OCI-LY3 (cell line): ENCODE results near the gene RAP1GAP2.

ENCODE experiments used
- H2AFZ ChIP-seq: fragments of 200-600, 300-600 bp; shearing (Covaris generic); 2 replicates; pipeline ENCODE4 v1.6.0; 2014; ENCODE audit warnings: antibody characterized with exemption, low read depth, low read length
- H3K27ac ChIP-seq: fragments of 200-600, 300-600 bp; sonication (generic); 2 replicates; pipeline ENCODE4 v1.5.1; 2014; ENCODE audit warnings: mild to moderate bottlenecking, low read length, moderate library complexity, mixed read lengths
- H3K27me3 ChIP-seq: fragments of 200-600, 300-600 bp; sonication (generic); 2 replicates; pipeline ENCODE4 v1.6.1; 2014; ENCODE audit warnings: low read depth, low read length, mixed read lengths
- H3K36me3 ChIP-seq: fragments of 200-600, 300-600 bp; sonication (generic); replicated peaks from 2 replicates; pipeline ENCODE3; 2014; ENCODE audit warnings: low read depth, low read length, mixed read lengths
- H3K4me1 ChIP-seq: fragments of 300-600, 200-600 bp; sonication (generic); 2 replicates; pipeline ENCODE4 v1.6.1; 2014; ENCODE audit warnings: low read length, mixed read lengths
- H3K4me2 ChIP-seq: fragments of 200-600, 300-600 bp; sonication (generic); 2 replicates; pipeline ENCODE4 v1.6.1; 2014; ENCODE audit warnings: low read length, mixed read lengths
- H3K4me3 ChIP-seq: fragments of 300-600, 200-600 bp; sonication (generic); 2 replicates; pipeline ENCODE4 v1.5.1; 2014; ENCODE audit warnings: antibody characterized with exemption, mild to moderate bottlenecking, low read length, moderate library complexity
- H3K79me2 ChIP-seq: fragments of 300-600, 200-600 bp; shearing (Covaris generic); 2 replicates; pipeline ENCODE4 v1.6.1; 2014; ENCODE audit warnings: mild to moderate bottlenecking, low read length, mixed read lengths
- H3K9ac ChIP-seq: fragments of 300-600, 200-600 bp; shearing (Covaris generic); 2 replicates; pipeline ENCODE4 v1.6.0; 2014; ENCODE audit warnings: mild to moderate bottlenecking, low read length, moderate library complexity
- H3K9me3 ChIP-seq: fragments of 200-600, 300-600 bp; shearing (Covaris generic); 2 replicates; pipeline ENCODE4 v1.6.1; 2014; ENCODE audit warnings: low read length, mixed read lengths; ENCODE audit not compliant: insufficient read depth
- H4K20me1 ChIP-seq: fragments of 200-600, 300-600 bp; sonication (generic); 2 replicates; pipeline ENCODE4 v1.6.1; 2016; ENCODE audit warnings: low read length, mixed read lengths; ENCODE audit not compliant: insufficient read depth
- EZH2phosphoT487 ChIP-seq: fragments of 200-600 bp; shearing (Covaris generic); IDR thresholded peaks from 2 replicates; pipeline ENCODE4 v1.6.1; 2018; ENCODE audit warnings: antibody characterized with exemption, mixed run types, low read depth
- TF ChIP-seq, protein P1 (sequence below): fragments of 200-600, 300-600 bp; sonication (generic); IDR thresholded peaks from 2 replicates; pipeline ENCODE4 v1.5.1; 2014; ENCODE audit warnings: antibody characterized with exemption, low read length, low read depth

Gene RAP1GAP2

DNA sequence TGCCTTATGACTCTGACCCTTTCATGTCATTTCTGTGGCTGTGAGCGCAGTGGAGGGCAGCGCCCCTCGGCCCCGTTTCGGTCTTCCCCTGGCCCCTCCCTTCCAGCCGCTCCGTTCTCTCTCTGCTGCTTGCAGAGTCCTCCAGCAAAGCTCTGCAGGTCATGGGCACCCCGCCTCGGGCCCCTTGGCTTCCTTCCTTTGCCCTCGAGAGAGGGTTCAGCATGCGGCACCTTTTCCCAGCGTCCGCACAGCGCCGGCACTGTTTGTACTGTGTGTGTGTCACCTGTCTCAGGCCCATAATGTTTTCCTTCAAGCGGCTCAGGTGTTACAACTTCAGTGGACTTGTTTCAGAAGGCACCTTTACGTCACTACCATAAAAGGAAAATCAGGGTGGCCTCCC lies 98.5 kb downstream of the RAP1GAP2 start:
- no peaks in the 10 kb centered on the region for H4K20me1 ChIP-seq
- H3K27me3 ChIP-seq: no peaks in the 10 kb centered on the region
- H3K27ac ChIP-seq: no peak overlapping the region
- H3K4me3 ChIP-seq: no peak overlapping the region
- H3K9me3 ChIP-seq: no peaks in the 10 kb centered on the region
- H3K36me3 ChIP-seq: no peaks in the 10 kb centered on the region
- TF ChIP-seq, protein P1, sequence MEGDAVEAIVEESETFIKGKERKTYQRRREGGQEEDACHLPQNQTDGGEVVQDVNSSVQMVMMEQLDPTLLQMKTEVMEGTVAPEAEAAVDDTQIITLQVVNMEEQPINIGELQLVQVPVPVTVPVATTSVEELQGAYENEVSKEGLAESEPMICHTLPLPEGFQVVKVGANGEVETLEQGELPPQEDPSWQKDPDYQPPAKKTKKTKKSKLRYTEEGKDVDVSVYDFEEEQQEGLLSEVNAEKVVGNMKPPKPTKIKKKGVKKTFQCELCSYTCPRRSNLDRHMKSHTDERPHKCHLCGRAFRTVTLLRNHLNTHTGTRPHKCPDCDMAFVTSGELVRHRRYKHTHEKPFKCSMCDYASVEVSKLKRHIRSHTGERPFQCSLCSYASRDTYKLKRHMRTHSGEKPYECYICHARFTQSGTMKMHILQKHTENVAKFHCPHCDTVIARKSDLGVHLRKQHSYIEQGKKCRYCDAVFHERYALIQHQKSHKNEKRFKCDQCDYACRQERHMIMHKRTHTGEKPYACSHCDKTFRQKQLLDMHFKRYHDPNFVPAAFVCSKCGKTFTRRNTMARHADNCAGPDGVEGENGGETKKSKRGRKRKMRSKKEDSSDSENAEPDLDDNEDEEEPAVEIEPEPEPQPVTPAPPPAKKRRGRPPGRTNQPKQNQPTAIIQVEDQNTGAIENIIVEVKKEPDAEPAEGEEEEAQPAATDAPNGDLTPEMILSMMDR: no peak
- no peak for TF ChIP-seq EZH2phosphoT487
- no peak overlapping the region for H2AFZ ChIP-seq
- no peak overlapping the region for H3K9ac ChIP-seq
- peaks cover 4% of the 10 kb centered on the region; the same call in 1 of the 2 replicates for H3K4me1 ChIP-seq
- H3K79me2 ChIP-seq: no peaks in the 10 kb centered on the region
- H3K4me2 ChIP-seq: no peak overlapping the region

DNA sequence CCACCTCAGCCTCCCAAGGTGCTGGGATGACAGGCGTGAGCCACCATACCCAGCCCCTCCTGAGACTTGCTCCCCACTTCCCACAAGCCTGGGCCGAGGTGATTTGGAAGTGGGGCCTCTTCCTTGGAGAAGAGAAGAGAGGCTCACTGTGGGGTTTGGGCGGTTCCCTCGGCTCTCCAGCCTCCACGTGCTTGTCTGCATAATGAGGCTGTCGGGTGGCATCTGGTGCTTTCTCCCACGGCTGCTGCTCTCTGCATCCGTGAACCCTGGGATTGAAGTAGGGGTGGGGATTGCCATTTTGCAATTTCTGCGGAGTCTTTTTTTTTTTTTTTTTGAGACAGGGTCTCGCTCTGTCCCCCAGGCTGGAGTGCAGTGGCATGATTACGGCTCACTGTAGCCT lies 101.4 kb downstream of the RAP1GAP2 start:
- no peak overlapping the region for H3K4me2 ChIP-seq
- no peaks in the 10 kb centered on the region for H3K27me3 ChIP-seq
- H4K20me1 ChIP-seq: no peaks in the 10 kb centered on the region
- no peak overlapping the region for H3K9ac ChIP-seq
- H3K4me3 ChIP-seq: no peak overlapping the region
- no peaks in the 10 kb centered on the region for H3K36me3 ChIP-seq
- no peak for TF ChIP-seq EZH2phosphoT487
- TF ChIP-seq, protein P1: no peak
- no peaks in the 10 kb centered on the region for H3K9me3 ChIP-seq
- no peaks in the 10 kb centered on the region for H3K79me2 ChIP-seq
- no peak overlapping the region for H3K27ac ChIP-seq
- H2AFZ ChIP-seq: no peak overlapping the region
- H3K4me1 ChIP-seq: peaks cover 2% of the 10 kb centered on the region; the same call in 1 of the 2 replicates

DNA sequence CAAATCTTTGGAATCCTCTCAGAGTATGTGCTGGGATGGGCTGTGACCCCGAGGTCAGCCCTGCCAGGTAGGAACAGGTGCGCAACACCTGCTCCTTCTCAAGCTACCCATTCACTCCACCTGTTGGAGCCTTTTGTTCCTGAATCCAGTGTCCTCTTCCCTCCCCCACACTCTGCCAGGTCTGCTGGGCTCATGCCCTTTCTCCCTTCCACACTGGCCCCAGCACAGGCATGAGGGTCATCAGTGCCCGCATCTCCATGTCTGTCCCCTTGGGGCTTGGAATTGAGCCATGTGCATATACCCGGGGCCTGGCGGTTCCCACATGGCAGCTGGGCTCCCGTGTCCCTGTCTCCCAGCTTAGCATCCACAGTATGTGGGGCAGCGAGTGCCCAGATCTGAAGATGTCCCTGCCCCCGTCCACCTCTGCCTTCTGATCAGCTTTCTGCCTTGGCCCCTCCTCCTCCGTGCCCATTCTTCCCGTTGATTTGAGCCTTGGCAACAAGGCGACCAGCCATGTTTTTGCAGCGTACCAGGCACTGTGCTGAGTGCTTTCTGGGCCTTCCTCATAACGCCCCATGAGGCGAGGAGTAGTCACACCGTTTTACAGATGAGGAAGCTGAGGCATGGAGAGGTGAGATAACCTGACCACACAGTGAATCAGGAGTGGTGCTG lies 102.2 kb downstream of the RAP1GAP2 start:
- H3K4me2 ChIP-seq: no peak overlapping the region
- no peaks in the 10 kb centered on the region for H3K36me3 ChIP-seq
- H3K9ac ChIP-seq: no peak overlapping the region
- H3K4me3 ChIP-seq: no peak overlapping the region
- no peaks in the 10 kb centered on the region for H3K9me3 ChIP-seq
- no peaks in the 10 kb centered on the region for H3K27me3 ChIP-seq
- no peaks in the 10 kb centered on the region for H3K79me2 ChIP-seq
- no peaks in the 10 kb centered on the region for H3K4me1 ChIP-seq
- H4K20me1 ChIP-seq: no peaks in the 10 kb centered on the region
- TF ChIP-seq EZH2phosphoT487: no peak
- TF ChIP-seq, protein P1: no peak
- no peak overlapping the region for H3K27ac ChIP-seq
- no peak overlapping the region for H2AFZ ChIP-seq

DNA sequence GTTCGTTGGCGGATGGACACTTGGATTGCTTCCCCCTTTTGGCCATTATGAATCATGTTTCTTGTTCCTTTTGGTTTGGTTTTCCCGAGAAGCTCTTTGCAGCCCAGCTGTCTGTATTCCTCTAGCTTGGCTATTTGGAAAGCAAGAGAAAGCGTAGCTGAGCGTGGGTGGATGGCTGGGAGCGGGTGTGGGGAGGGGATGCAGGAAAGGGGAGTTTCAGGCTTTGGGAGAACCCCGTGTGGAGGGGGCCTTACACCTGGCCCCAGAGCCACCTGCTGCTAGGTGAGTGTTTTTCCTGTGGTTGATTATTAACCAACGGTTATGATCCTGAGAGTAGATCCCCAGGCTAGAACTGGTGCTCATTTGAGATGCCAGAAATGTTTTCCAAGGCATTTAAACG lies 103.7 kb downstream of the RAP1GAP2 start:
- Histone ChIP-seq H3K4me2 (no peak overlapping the region), H2AFZ (no peak overlapping the region), H4K20me1 (no peaks in the 10 kb centered on the region), H3K4me3 (no peak overlapping the region), H3K79me2 (no peaks in the 10 kb centered on the region), H3K9ac (no peak overlapping the region), H3K36me3 (no peaks in the 10 kb centered on the region), H3K9me3 (no peaks in the 10 kb centered on the region), H3K27ac (no peak overlapping the region), H3K27me3 (no peaks in the 10 kb centered on the region), H3K4me1 (no peaks in the 10 kb centered on the region)
- no peak for TF ChIP-seq EZH2phosphoT487
- TF ChIP-seq, protein P1: no peak
